ENCODE results near the gene TAP1.
"Not testable (repeated sequence)": the region's sequence is repeated elsewhere in the genome, so short reads cannot be mapped to it uniquely, and the experiment has no call there.

Gene TAP1

DNA sequence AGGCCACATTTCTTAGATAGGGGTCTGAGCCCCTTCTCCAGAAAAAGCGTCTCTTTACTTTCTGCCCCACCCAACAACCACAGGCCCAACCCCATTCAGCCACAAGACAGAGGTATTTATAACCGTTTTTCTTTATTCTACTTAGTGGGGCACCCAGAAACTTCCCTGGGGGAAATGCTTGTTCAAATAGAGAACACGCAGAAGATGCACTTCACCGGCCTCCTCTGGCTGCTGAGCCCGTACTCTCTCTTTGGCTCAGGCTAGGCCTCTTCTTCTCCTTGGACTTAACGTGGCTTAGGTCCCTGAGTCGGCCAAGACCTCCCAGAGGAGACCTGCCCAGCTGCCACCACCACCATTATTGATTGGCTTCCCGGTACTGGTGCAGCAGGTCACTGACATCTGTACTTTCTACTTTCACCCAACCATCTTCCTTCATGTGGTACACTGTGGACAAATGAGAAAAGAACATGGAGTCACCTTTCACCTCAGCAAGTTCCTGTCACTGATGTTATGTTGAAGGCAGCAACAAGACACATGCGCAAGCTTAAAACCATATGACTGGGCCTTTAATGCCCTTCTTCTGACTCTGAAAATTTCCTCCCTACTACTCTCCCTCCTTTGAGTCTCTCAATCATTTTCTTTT is 12.8 kb downstream of the TAP1 start:
- DNase-seq (ENCODE audit: low read depth in 2 of 2) = no peak

- no peak for DNase-seq (ENCODE audit: low read depth in 2 of 2)
These were observed 14.1 kb downstream of the TAP1 start for GRCh38 chr6:32839356-32839755.

DNA sequence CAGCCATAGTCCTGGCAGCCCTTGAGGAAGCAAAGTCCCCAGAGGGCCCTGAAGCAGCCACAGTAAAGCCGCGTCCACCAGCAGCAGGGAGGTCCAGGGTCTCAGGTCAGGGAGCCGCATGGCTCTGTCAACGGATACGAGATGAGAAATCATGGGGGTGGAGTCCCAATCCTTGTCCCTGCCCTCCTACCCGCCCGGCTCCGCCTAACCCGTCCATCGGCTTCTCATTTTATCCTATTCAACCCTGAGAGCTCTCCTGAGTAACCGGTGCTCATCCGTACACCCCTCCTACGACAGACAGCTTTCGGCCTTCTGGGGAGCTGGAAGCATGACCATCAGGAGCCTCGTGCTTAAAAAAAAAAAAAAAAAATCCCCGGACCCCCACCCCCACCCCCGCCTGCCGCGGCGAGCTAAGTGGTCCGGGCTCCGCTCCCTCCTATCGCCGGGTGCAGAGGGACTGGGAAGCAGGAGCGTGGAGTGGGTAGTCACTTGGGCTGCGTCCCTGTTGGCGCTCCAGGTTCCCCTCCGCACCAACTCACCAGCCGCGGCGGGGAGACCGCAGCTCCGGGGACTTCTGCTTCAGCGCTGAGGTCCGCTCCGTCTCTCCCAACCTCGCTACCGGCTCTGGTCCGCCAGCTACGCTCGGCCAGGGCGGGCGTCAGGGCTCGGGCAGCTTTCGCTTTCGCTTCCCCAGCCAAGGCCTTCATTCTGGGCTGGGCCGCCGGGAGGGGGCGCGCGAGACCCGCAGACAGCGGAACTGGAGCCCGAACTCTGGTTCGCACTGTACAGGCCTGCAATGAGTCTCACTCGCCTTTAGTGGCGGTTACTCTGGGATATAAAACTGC is 15.2 kb downstream of the TAP1 start, which contains the start of gene TAP2:
TSS of gene TAP2 (minus strand) at position 626 of the 845 bp plus-strand sequence. CDS start at position 120, 506 bp downstream.
- DNase-seq (ENCODE audit: low read depth in 2 of 2) = peak; percentile 94 to 96

- no peak for DNase-seq (ENCODE audit: low read depth in 2 of 2)
These were observed 15.8 kb downstream of the TAP1 start for GRCh38 chr6:32837651-32838113.

GRCh38 chr6:32836873-32837272 is 16.6 kb downstream of the TAP1 start:
- DNase-seq (ENCODE audit: low read depth in 2 of 2) = no peak

GRCh38 chr6:32835167-32835893 is 18.2 kb downstream of the TAP1 start:
- DNase-seq (ENCODE audit: low read depth in 2 of 2) = no peak

DNA sequence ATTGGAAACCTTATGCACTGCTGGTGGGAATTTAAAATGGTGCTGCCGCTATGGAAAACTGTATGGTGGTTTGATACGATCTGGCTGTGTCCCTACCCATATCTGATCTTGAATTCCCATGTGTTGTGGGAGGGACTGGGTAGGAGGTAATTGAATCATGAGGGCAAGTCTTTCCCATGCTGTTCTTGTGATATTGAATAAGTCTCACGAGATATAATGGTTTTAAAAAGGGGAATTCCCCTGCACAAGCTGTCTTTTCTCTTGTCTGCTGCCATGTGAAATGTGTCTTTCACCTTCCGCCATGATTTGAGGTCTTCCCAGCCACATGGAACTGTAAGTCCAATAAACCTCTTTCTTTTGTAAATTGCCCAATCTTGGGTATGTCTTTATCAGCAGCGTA is 19.8 kb downstream of the TAP1 start:
- DNase-seq (ENCODE audit: low read depth in 2 of 2) = no peak

GRCh38 chr6:32832535-32832934 is 21.0 kb downstream of the TAP1 start:
- DNase-seq (ENCODE audit: low read depth in 2 of 2) = no peak

- no peak for DNase-seq (ENCODE audit: low read depth in 2 of 2)
These were observed 22.6 kb downstream of the TAP1 start for GRCh38 chr6:32830936-32831335.

GRCh38 chr6:32830017-32830416 is 23.5 kb downstream of the TAP1 start:
- no peak for DNase-seq (ENCODE audit: low read depth in 2 of 2)

GRCh38 chr6:32829495-32829894 is 24.0 kb downstream of the TAP1 start:
- DNase-seq (ENCODE audit: low read depth in 2 of 2) = no peak

- DNase-seq (ENCODE audit: low read depth in 2 of 2) = no peak
These were observed 26.5 kb downstream of the TAP1 start for GRCh38 chr6:32827025-32827424.

- no peak for DNase-seq (ENCODE audit: low read depth in 2 of 2)
These were observed 27.5 kb downstream of the TAP1 start for GRCh38 chr6:32825966-32826365.

DNA sequence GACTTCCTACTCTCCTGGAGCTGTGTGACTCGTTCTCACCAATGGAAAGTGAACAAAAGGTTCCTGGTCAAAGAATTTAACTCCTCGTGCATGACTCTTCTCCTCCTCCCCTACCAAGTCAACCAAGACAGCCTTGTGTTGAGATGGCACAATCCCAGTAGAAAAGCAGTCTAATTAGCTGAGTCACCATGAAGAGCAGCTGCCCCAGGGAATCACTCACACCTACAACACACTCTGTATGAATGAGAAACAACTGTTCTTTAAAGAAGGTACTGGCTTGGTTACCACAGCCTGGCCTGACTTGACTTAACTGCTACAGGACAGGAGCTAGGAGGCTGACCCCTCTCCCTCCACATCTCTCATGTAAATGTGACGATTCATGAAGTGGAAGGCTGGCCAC is 33.8 kb downstream of the TAP1 start:
- no peak for DNase-seq (ENCODE audit: low read depth in 2 of 2)

DNA sequence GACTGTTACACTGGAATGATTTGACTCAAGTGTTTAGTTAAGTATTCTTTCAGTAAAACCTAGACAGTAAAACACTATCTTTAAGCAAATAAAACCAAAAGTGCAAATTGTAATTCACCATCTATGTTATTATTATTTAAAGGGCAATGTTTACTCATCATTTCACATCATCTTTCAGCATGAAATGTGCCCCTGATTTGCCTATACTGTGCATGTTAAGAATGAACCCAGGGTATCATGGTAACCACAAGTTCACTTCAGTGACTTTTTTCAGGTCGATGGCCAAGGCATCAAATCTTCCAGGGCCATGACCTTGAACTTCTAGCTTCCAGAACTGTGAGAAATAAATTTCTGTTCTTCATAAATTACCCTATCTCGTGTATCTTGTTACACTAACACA is 34.6 kb downstream of the TAP1 start:
- DNase-seq (ENCODE audit: low read depth in 2 of 2) = no peak

DNA sequence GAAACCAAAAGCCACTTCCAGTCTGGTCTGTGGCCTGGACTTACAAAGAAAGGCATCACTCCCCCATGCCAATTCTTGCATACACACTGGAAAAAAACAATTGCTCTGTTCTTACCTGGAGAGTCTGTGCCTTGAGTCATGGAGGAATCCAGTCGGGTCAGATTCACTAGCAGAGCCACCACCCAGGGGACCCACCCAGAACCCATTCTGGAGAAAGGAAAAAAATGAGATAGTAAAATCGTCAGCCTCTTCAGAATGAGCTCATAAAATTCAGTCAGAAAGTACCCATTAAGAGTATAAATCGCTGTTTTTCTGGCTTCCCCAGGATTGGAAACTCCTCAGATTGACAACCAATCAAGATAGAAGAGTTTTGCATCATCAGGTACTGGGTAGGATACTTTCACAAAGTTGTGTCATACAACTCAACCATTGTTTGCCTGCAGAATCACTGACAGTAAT is 36.7 kb downstream of the TAP1 start, which contains the start of gene HLA-DOB:
TSS of gene HLA-DOB (minus strand) at position 257 of the 459 bp plus-strand sequence. CDS start at position 206, 51 bp downstream.
- no peak for DNase-seq (ENCODE audit: low read depth in 2 of 2)

- no peak for DNase-seq (ENCODE audit: low read depth in 2 of 2)
These were observed 37.5 kb downstream of the TAP1 start for GRCh38 chr6:32815996-32816395.

DNA sequence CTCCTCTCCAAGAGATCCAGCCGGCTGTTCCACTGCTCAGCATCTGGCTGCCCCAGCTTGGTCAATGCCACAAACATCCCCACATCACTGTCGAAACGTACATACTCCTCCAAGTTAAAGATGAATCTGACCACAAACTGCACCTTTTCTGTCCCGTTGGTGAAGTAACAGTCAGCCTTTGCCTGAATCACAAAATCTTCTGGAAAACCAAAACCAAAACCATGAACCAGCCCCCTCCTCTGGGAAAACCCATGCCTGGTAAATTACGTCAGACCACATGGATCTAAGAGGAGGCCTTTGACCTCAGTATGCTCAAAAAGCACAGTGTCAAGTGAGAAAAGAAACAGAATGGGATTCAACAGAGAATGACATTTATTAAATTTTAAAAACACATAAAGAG is 38.4 kb downstream of the TAP1 start:
- no peak for DNase-seq (ENCODE audit: low read depth in 2 of 2)

DNA sequence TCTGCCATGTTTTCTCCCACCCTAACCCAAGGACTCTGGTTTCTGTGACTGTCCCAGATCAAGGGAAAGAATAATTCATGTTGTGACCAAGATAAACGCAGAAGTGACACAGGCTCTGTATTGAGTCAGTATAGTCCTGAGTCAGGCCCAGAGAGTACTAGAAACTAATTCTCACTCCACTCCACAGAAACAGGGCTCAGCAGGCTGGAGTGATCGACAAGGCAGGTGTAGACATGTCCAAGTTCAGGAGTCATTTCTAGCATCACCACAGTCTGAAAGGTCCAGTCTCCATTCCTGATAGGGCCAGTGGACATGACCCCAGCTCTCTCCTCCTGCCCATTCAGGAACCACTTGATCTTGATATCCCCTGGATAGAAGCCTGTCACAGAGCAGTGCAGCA is 39.4 kb downstream of the TAP1 start:
- no peak for DNase-seq (ENCODE audit: low read depth in 2 of 2)

DNA sequence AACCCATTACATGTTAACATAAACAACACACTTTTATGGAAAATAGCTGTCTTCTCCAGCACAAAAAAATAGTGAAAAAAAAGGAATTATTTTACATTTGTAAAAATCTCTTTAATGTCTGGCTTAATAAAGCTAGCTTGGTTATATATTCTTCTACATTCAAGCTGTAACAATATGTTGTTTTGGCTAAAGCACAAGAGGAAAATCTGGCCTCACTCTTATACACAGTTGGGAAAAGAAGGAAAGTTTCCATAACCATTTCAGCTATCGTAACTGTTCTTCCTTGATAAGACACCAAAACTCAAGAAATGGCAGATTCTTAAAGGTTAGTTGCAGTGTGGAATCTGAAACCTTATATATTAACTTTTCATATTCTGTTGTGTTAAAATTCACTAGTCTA is 44.3 kb downstream of the TAP1 start:
- DNase-seq (ENCODE audit: low read depth in 2 of 2) = no peak

- DNase-seq (ENCODE audit: low read depth in 2 of 2) = no peak
These were observed 46.4 kb downstream of the TAP1 start for GRCh38 chr6:32807020-32807580.

DNA sequence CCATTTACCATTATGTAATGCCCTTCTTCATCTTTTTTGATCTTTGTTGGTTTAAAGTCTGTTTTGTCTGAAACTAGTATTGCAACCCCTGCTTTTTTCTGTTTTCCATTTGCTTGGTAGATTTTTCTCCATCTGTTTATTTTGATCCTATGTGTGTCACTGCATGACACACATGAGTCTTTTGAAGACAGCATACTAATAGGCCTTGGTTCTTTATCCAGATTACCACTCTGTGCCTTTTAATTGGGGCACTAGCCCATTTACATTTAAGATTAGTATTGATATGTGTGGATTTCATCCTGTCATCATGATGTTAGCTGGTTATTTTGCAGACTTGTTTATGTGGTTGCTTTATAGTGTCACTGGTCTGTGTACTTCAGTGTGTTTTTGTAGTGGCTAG is 48.1 kb downstream of the TAP1 start:
- DNase-seq (ENCODE audit: low read depth in 2 of 2) = not testable (repeated sequence)
